ENCODE data around the gene GFOD1. TPM values are rescaled to one million over a fixed set of nuclear protein-coding genes. Genes with fewer than 3 reads are reported as not detected.
"Not testable (repeated sequence)": the region's sequence is repeated elsewhere in the genome, so short reads cannot be mapped to it uniquely, and the experiment has no call there.

The GFOD1 gene
- total RNA-seq, 1 donor from 2014 or later = 16.3 TPM

DNA sequence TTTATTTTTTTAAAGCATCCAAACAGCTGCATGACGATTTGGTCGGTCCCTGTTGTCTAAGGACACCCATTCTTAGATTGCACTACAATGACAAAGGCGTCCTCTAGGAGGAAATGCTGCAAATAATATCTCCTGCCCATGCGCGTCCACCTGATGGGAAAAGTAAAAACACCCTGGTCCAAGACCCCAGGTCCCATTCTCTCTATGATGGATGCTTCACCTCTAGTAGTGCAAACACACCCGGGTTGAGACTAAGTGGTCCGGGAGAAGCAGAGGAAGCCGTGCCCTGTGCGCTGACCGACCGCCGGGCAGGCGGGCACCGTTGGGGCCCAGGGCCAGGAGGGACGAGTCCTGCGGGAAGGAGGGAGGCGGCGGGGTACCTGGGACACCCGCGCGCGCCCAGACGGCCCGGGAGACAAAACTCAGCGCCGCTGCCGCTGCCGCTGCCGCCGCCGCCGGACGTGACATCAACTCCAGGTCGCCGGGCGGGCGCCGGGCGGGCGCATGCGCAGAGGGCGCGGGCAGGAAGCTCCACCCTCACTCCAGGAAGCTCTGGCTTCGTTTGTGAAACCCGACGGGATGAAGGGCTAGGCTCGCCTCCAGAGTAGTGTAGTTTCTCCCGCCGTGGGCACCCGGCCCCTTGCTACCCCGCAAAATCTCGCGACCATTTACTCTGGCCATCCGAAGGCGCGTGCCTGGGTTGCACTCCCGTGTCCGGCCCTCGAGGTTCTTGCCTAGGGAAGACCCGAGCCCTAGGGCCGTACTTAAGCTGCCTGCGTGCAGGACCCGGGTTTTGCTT is 159.1 kb downstream of the GFOD1 start, which contains the start of gene TBC1D7:
TSS of gene TBC1D7 (minus strand) at position 462 of the 799 bp plus-strand sequence. CDS start 1,639 bp downstream, outside the sequence.
- TF ChIP-seq, protein P1, sequence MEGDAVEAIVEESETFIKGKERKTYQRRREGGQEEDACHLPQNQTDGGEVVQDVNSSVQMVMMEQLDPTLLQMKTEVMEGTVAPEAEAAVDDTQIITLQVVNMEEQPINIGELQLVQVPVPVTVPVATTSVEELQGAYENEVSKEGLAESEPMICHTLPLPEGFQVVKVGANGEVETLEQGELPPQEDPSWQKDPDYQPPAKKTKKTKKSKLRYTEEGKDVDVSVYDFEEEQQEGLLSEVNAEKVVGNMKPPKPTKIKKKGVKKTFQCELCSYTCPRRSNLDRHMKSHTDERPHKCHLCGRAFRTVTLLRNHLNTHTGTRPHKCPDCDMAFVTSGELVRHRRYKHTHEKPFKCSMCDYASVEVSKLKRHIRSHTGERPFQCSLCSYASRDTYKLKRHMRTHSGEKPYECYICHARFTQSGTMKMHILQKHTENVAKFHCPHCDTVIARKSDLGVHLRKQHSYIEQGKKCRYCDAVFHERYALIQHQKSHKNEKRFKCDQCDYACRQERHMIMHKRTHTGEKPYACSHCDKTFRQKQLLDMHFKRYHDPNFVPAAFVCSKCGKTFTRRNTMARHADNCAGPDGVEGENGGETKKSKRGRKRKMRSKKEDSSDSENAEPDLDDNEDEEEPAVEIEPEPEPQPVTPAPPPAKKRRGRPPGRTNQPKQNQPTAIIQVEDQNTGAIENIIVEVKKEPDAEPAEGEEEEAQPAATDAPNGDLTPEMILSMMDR (IDR thresholded peaks at IDR 0.05; ENCODE audit: insufficient read depth, low read length, severe bottlenecking) = peak; percentile 33
- Histone ChIP-seq H3K4me3 (ENCODE audit: low read depth, low read length) (peak within 1 kb of the TSS; percentile 60), H3K27me3 (ENCODE audit: control insufficient read depth, insufficient read depth, low read length) (no peaks in the 10 kb centered on the region), H3K36me3 (ENCODE audit: control insufficient read depth, insufficient read depth, low read length) (no peaks in the 10 kb centered on the region)
- FAIRE-seq (no peak), DNase-seq (ENCODE audit: low read depth) (peak; percentile 75)

DNA sequence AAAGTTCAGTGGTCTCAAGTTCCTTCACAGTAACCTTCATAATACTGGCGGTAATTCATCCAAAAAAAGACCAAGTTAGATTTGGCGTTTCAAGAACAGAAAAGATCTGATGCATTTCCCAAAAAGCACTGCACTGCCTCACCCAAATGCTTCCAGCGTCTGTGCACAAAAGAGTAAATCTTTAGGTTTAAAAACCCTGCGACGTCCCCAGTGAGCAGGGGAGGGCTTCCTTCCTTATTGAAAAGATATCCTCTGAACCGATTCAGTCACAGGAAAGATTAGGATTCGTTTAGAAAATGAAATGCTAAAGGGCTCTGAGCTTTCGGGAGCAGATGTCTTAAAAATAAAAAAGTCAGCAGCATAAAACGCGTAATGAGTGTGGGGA is 159.7 kb downstream of the GFOD1 start:
- FAIRE-seq (no peak), DNase-seq (ENCODE audit: low read depth) (peak; percentile 15)
- Histone ChIP-seq H3K4me3 (ENCODE audit: low read depth, low read length) (peak overlapping the region; percentile 60), H3K27me3 (ENCODE audit: control insufficient read depth, insufficient read depth, low read length) (no peaks in the 10 kb centered on the region), H3K36me3 (ENCODE audit: control insufficient read depth, insufficient read depth, low read length) (no peaks in the 10 kb centered on the region)
- TF ChIP-seq, protein P1 (IDR thresholded peaks at IDR 0.05; ENCODE audit: insufficient read depth, low read length, severe bottlenecking) = no peak

- not testable (repeated sequence) for H3K36me3 ChIP-seq (ENCODE audit: control insufficient read depth, insufficient read depth, low read length); H3K27me3 ChIP-seq (ENCODE audit: control insufficient read depth, insufficient read depth, low read length); FAIRE-seq; H3K4me3 ChIP-seq (ENCODE audit: low read depth, low read length); DNase-seq (ENCODE audit: low read depth)
Measured at GRCh38 chr6:13326031-13326586, 161.3 kb downstream of the GFOD1 start.

GRCh38 chr6:13319891-13320564 is 167.4 kb downstream of the GFOD1 start:
- DNase-seq (ENCODE audit: low read depth) = no peak
- TF ChIP-seq, protein P1 (IDR thresholded peaks at IDR 0.05; ENCODE audit: insufficient read depth, low read length, severe bottlenecking) = no peak
- no peak for FAIRE-seq
- Histone ChIP-seq H3K36me3 (ENCODE audit: control insufficient read depth, insufficient read depth, low read length) (peaks cover 8% of the 10 kb centered on the region), H3K27me3 (ENCODE audit: control insufficient read depth, insufficient read depth, low read length) (no peaks in the 10 kb centered on the region), H3K4me3 (ENCODE audit: low read depth, low read length) (no peak overlapping the region)

DNA sequence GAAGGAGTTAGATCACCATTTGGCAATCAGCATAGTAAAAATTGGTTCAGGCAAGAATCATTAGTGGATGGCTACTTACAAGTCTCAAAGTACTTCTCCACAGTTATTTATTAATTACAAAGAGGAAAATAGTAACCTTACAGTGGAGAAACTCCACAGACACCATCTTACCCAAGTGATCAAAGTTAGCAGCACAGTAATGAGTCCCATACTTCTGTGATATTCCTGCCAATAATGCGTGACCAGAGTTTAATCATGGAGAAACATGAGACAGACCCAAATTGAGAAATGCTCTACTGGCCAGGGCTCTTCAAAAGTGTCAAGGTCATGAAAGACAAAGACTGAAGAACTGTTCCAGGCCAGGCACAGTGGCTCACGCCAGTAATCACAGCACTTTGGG is 168.6 kb downstream of the GFOD1 start:
- DNase-seq (ENCODE audit: low read depth) (no peak), FAIRE-seq (no peak)
- H3K27me3 ChIP-seq (ENCODE audit: control insufficient read depth, insufficient read depth, low read length) = no peaks in the 10 kb centered on the region
- TF ChIP-seq, protein P1 (IDR thresholded peaks at IDR 0.05; ENCODE audit: insufficient read depth, low read length, severe bottlenecking) = no peak
- peaks cover 8% of the 10 kb centered on the region for H3K36me3 ChIP-seq (ENCODE audit: control insufficient read depth, insufficient read depth, low read length)
- no peak overlapping the region for H3K4me3 ChIP-seq (ENCODE audit: low read depth, low read length)

DNA sequence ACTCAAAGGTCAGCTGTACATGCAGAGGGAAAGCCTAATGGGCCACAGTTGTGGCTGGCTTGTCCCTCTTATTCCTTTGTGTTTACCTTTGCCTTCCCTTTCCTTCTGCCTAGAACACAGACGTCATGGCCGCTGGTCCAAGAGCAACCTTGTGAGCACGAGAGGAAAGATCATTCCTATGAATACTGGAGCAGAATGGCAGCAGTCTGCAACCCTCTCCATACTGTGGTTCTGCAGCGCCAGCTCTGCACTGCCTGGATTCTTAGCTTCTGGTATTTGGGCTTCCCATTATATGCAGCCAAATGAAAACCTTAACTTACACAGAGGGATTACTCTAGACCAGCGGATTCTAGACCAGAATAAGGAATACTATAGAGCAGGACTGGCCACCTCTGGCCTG is 171.5 kb downstream of the GFOD1 start:
- no peak overlapping the region for H3K4me3 ChIP-seq (ENCODE audit: low read depth, low read length)
- TF ChIP-seq, protein P1 (IDR thresholded peaks at IDR 0.05; ENCODE audit: insufficient read depth, low read length, severe bottlenecking) = no peak
- FAIRE-seq (no peak), DNase-seq (ENCODE audit: low read depth) (no peak)
- H3K36me3 ChIP-seq (ENCODE audit: control insufficient read depth, insufficient read depth, low read length) = peaks cover 8% of the 10 kb centered on the region
- no peaks in the 10 kb centered on the region for H3K27me3 ChIP-seq (ENCODE audit: control insufficient read depth, insufficient read depth, low read length)
